Measurements from ENCODE around the gene RFFL. TPM values are rescaled to one million over a fixed set of nuclear protein-coding genes. Genes with fewer than 3 reads are reported as not detected.

The RFFL gene
- total RNA-seq, 1 experiment from 2014 or later, result 37.7 TPM

- H4K20me1 ChIP-seq (ENCODE audit: low read length), result no peaks in the 10 kb centered on the region
- peaks cover 45% of the 10 kb centered on the region for H3K36me3 ChIP-seq (ENCODE audit: low read depth, low read length)
- DNase-seq, result no peak
- TSS peak; percentile 26 for BruUV-seq (replicated peaks)
- peak overlapping the region; percentile 61 for H3K4me2 ChIP-seq (ENCODE audit: low read length)
- CTCF ChIA-PET, result interaction anchor here (0.5 kb wide), 1 partner anchor 94 kb away, joined by 7 read pairs; no protein-coding TSS in a partner anchor
- H3K4me3 ChIP-seq (ENCODE audit: low read length), result no peak overlapping the region
- no peaks in the 10 kb centered on the region for H3K9me3 ChIP-seq (ENCODE audit: low read length)
- POLR2A ChIA-PET (ENCODE audit: unreplicated experiment), result interaction anchor here (0.6 kb wide), 1 partner anchor 13 kb away, joined by 3 read pairs; no protein-coding TSS in a partner anchor
- intact Hi-C loops (cut with micrococcal nuclease), result loop anchor here (5.0 kb wide), 1 partner anchor 66 kb away; no protein-coding TSS in a partner anchor
- no peaks in the 10 kb centered on the region for H3K27me3 ChIP-seq (ENCODE audit: low read length)
- H3F3A ChIP-seq (ENCODE audit: low read length, unreplicated experiment), result no peaks in the 10 kb centered on the region
- peak overlapping the region; percentile 49 for H3K9ac ChIP-seq (ENCODE audit: low read length)
- H3K79me2 ChIP-seq (ENCODE audit: low read length), result peaks cover 20% of the 10 kb centered on the region; the same call in 1 of the 2 replicates
- no peak for TF ChIP-seq CTCF (conservative IDR thresholded peaks at IDR 0.05; ENCODE audit: low read depth, low read length)
- no peak for TF ChIP-seq EZH2 (IDR thresholded peaks at IDR 0.05; ENCODE audit: low read length, unreplicated experiment)
- no peak for TF ChIP-seq EZH2phosphoT487 (IDR thresholded peaks at IDR 0.05; ENCODE audit: borderline replicate concordance, low read length)
- H2AFZ ChIP-seq (ENCODE audit: low read length), result no peak overlapping the region
- no peak for ATAC-seq
- no peaks in the 10 kb centered on the region for H3K9me2 ChIP-seq (replicated peaks; ENCODE audit: low read length)
- peaks cover 38% of the 10 kb centered on the region for H3K4me1 ChIP-seq (ENCODE audit: insufficient read depth, low read length)
- H3K27ac ChIP-seq (ENCODE audit: low read length), result peak overlapping the region; percentile 87
Observed at GRCh38 chr17:35021520-35022380, 41.8 kb downstream of the RFFL start.

- Histone ChIP-seq H3K4me2 (ENCODE audit: low read length) (no peak overlapping the region), H3F3A (ENCODE audit: low read length, unreplicated experiment) (no peaks in the 10 kb centered on the region), H4K20me1 (ENCODE audit: low read length) (no peaks in the 10 kb centered on the region), H3K9me3 (ENCODE audit: low read length) (no peaks in the 10 kb centered on the region), H3K36me3 (ENCODE audit: low read depth, low read length) (peaks cover 60% of the 10 kb centered on the region), H3K27me3 (ENCODE audit: low read length) (no peaks in the 10 kb centered on the region), H2AFZ (ENCODE audit: low read length) (no peak overlapping the region), H3K4me1 (ENCODE audit: insufficient read depth, low read length) (peaks cover 20% of the 10 kb centered on the region), H3K79me2 (ENCODE audit: low read length) (peaks cover 12% of the 10 kb centered on the region; the same call in 1 of the 2 replicates), H3K4me3 (ENCODE audit: low read length) (no peak overlapping the region), H3K9me2 (replicated peaks; ENCODE audit: low read length) (no peaks in the 10 kb centered on the region), H3K27ac (ENCODE audit: low read length) (no peak overlapping the region), H3K9ac (ENCODE audit: low read length) (no peak overlapping the region)
- no peak for TF ChIP-seq EZH2phosphoT487 (IDR thresholded peaks at IDR 0.05; ENCODE audit: borderline replicate concordance, low read length)
- TF ChIP-seq CTCF (conservative IDR thresholded peaks at IDR 0.05; ENCODE audit: low read depth, low read length), result no peak
- TF ChIP-seq EZH2 (IDR thresholded peaks at IDR 0.05; ENCODE audit: low read length, unreplicated experiment), result no peak
- ChIA-PET CTCF (no interaction called here), POLR2A (ENCODE audit: unreplicated experiment) (no interaction called here)
- intact Hi-C loops (cut with micrococcal nuclease), result loop anchor here (5.0 kb wide), 1 partner anchor 68 kb away; no protein-coding TSS in a partner anchor
- ATAC-seq (no peak), DNase-seq (no peak)
- BruUV-seq (replicated peaks), result no TSS peak
Observed at GRCh38 chr17:35019386-35020179, 43.9 kb downstream of the RFFL start.

Data from PC-3 (cell line).